ENCODE results near the gene FREM2. TPM values are rescaled to one million over a fixed set of nuclear protein-coding genes. Genes with fewer than 3 reads are reported as not detected.
A peak's percentile ranks its signal among the peaks of the same experiment; 100 is the strongest.

FREM2 gene
- total and polyA plus RNA-seq, 2 of the 13 experiments (the other 11 are each of a cell fraction or from before 2014, with no cell fraction given) = not detected

GRCh38 chr13:38879278-38879677, 192.4 kb downstream of the FREM2 start:
- Histone ChIP-seq H4K20me1 (ENCODE audit: insufficient read depth, low read length) (no peaks in the 10 kb centered on the region), H3K27me3 (ENCODE audit: control insufficient read depth in 1 of 2, insufficient read depth in 2 of 2, low read length in 2 of 2) (peaks cover 0 to 1% of the 10 kb centered on the region in 2 experiments; a peak in 1 of 5 replicates), H3K27ac (ENCODE audit: extremely low read length, insufficient read depth, low read length) (no peak overlapping the region), H3K9ac (ENCODE audit: insufficient read depth, low read depth, low read length) (no peak overlapping the region), H3K9me3 (ENCODE audit: low read length) (no peaks in the 10 kb centered on the region), H3K36me3 (replicated peaks in 1 of 2; ENCODE audit: control insufficient read depth in 1 of 2, insufficient read depth in 2 of 2, low read length in 2 of 2) (no peaks in the 10 kb centered on the region), H2AFZ (ENCODE audit: low read length) (no peak overlapping the region), H3K4me1 (ENCODE audit: insufficient read depth, low read length) (no peaks in the 10 kb centered on the region), H3K4me2 (ENCODE audit: low read depth, low read length) (no peak overlapping the region), H3K79me2 (ENCODE audit: insufficient read depth, low read length) (no peaks in the 10 kb centered on the region), H3K4me3 (replicated peaks in 1 of 3; ENCODE audit: insufficient read depth in 1 of 3, low read depth in 2 of 3, low read length in 3 of 3) (no peak overlapping the region)
- no peak for FAIRE-seq
- ATAC-seq = no peak
- WGBS (ENCODE audit: low lambda C conversion rate) = 0% methylated on average over 3 of the region's 3 CpGs
- ChIA-PET POLR2A (no interaction called here), CTCF (ENCODE audit: low intra/inter-chr PET ratio, low total read pairs) (no interaction called here)
- no TSS peak for BruUV-seq (replicated peaks)
- intact Hi-C loops (cut with micrococcal nuclease; ENCODE audit: unreplicated experiment) = no loop called here
- TF ChIP-seq MAFF (IDR thresholded peaks at IDR 0.05; ENCODE audit: low read depth, low read length) = peak; percentile 51; the same call in 1 of the 2 replicates
- TF ChIP-seq MAFK (conservative IDR thresholded peaks at IDR 0.05 in 1 of 2, IDR thresholded peaks at IDR 0.05 in 1 of 2; ENCODE audit: low read length in 2 of 2) = peak in 1 of 2 experiments; percentile 42; a peak in 2 of 4 replicates
- TF ChIP-seq TERF1 (CRISPR knock-in tag; IDR thresholded peaks at IDR 0.05) = no peak
- no peak for TF ChIP-seq FOXP4 (CRISPR knock-in tag; IDR thresholded peaks at IDR 0.05)
- TF ChIP-seq FOXA1 (IDR thresholded peaks at IDR 0.05) = no peak
- TF ChIP-seq FOXA1 (CRISPR knock-in tag; IDR thresholded peaks at IDR 0.05) = no peak
- in situ Hi-C loops (cut with HindIII; ENCODE audit: extremely low pct_ligation_motif_present, low pct_unique_long_range_greater_than_20kb) = loop anchor here (10.0 kb wide), 1 partner anchor 64 kb away; no protein-coding TSS in a partner anchor
- DNase-seq (ENCODE audit: low spot score) = no peak
